H1 (cell line): ENCODE results near the gene TMEM169. TPM values are rescaled to one million over a fixed set of nuclear protein-coding genes. Genes with fewer than 3 reads are reported as not detected.
A peak's percentile ranks its signal among the peaks of the same experiment; 100 is the strongest.

ENCODE experiments used
- BCL11A ChIP-seq, 2 experiments: IDR thresholded peaks; one replicate each; pipeline ENCODE4 v1.6.1; 2011; ENCODE audit warnings: low read depth in 2 of 2, low read length in 2 of 2, mild to moderate bottlenecking in 2 of 2
- CTBP2 ChIP-seq: IDR thresholded peaks from 2 replicates; pipeline ENCODE4 v1.7.0; 2011; ENCODE audit warnings: borderline replicate concordance, mild to moderate bottlenecking, moderate library complexity, mixed read lengths, low read length; ENCODE audit not compliant: insufficient read depth, insufficient read length
- FOSL1 ChIP-seq: IDR thresholded peaks from 2 replicates; pipeline ENCODE4 v1.6.1; 2011; ENCODE audit warnings: mild to moderate bottlenecking, low read depth, low read length, moderate library complexity; ENCODE audit not compliant: insufficient read depth
- GABPA ChIP-seq: IDR thresholded peaks from 2 replicates; pipeline ENCODE4 v1.6.1; 2011; ENCODE audit warnings: mild to moderate bottlenecking, low read length, moderate library complexity, borderline replicate concordance; ENCODE audit not compliant: insufficient read depth
- HDAC2 ChIP-seq, 2 experiments: fragments of 300-600 bp in 1 of 2; sonication (generic) in 1 of 2; IDR thresholded peaks; 2 replicates each; pipeline ENCODE4 v1.6.1; 2011 to 2012; ENCODE audit warnings: low read depth in 2 of 2, low read length in 2 of 2, mild to moderate bottlenecking in 2 of 2, moderate library complexity in 2 of 2, borderline replicate concordance in 1 of 2, inconsistent platforms in 1 of 2
- HDAC6 ChIP-seq: IDR thresholded peaks from one replicate; pipeline ENCODE4 v1.7.1; 2012; ENCODE audit warnings: low read depth, mild to moderate bottlenecking, inconsistent platforms, low read length, moderate library complexity
- KDM1A ChIP-seq: fragments of 200-600, 300-600 bp; sonication (generic); IDR thresholded peaks from 2 replicates; pipeline ENCODE4 v1.7.1; 2016; ENCODE audit warnings: mild to moderate bottlenecking, low read length, borderline replicate concordance
- KDM5A ChIP-seq: fragments of 200-600 bp; IDR thresholded peaks from 2 replicates; pipeline ENCODE4 v1.7.1; 2012; ENCODE audit warnings: mild to moderate bottlenecking, low read length, inconsistent platforms, mixed read lengths
- NANOG ChIP-seq: IDR thresholded peaks from 2 replicates; pipeline ENCODE4 v1.6.1; 2011; ENCODE audit warnings: low read length, low read depth, mild to moderate bottlenecking, inconsistent platforms; ENCODE audit not compliant: insufficient read depth, poor library complexity, severe bottlenecking
- PHF8 ChIP-seq: fragments of 200-600 bp; sonication (generic); conservative IDR thresholded peaks from 2 replicates; pipeline ENCODE4 v1.7.1; 2012; ENCODE audit warnings: low read depth, mild to moderate bottlenecking, inconsistent platforms, low read length, moderate library complexity
- SIN3A ChIP-seq, 2 experiments: IDR thresholded peaks in 1 of 2; conservative IDR thresholded peaks in 1 of 2; 2 replicates each; pipeline ENCODE4 v1.6.1; 2011 to 2012; ENCODE audit warnings: low read length in 2 of 2, improper control_type of control experiment in 1 of 2, low read depth in 1 of 2, mild to moderate bottlenecking in 1 of 2
- SP1 ChIP-seq: IDR thresholded peaks from 2 replicates; pipeline ENCODE4 v1.6.1; 2011; ENCODE audit warnings: low read depth, low read length
- SP2 ChIP-seq: IDR thresholded peaks from 2 replicates; pipeline ENCODE4 v1.6.1; 2012; ENCODE audit warnings: mild to moderate bottlenecking, low read length, inconsistent platforms
- SRF ChIP-seq: IDR thresholded peaks from 2 replicates; pipeline ENCODE4 v1.6.1; 2011; ENCODE audit warnings: mild to moderate bottlenecking, low read depth, low read length, moderate library complexity
- SUZ12 ChIP-seq: fragments of 200-600 bp; sonication (generic); IDR thresholded peaks from 2 replicates; pipeline ENCODE4 v1.6.1; 2012; ENCODE audit warnings: mild to moderate bottlenecking, inconsistent platforms, low read length, moderate library complexity, mixed read lengths
- TAF7 ChIP-seq: optimal IDR thresholded peaks from 2 replicates; pipeline ENCODE3; 2011; ENCODE audit warnings: low read depth, mild to moderate bottlenecking, inconsistent platforms, low read length, moderate library complexity, borderline replicate concordance
- TCF12 ChIP-seq: IDR thresholded peaks from 2 replicates; pipeline ENCODE4 v1.6.1; 2011; ENCODE audit warnings: low read depth, mild to moderate bottlenecking, low read length
- TEAD4 ChIP-seq: IDR thresholded peaks from 2 replicates; pipeline ENCODE4 v1.6.1; 2012; ENCODE audit warnings: low read depth, low read length, inconsistent platforms, mixed read lengths
- YY1 ChIP-seq: IDR thresholded peaks from 2 replicates; pipeline ENCODE4 v1.6.1; 2011; ENCODE audit warnings: low read depth, mild to moderate bottlenecking, low read length
- polyA plus RNA-seq, 7 experiments: library from polyadenylated mRNA; depleted of rRNA in 3 of 7; stranded (reverse) in 5 of 7; unstranded in 2 of 7; fragments of >200 nt in 5 of 7; fragments of 200-250 nt in 2 of 7; gene quantifications; 1 replicate in 5 of 7; 2 replicates in 1 of 7; 4 replicates in 1 of 7; pipeline versions ENCODE4 v1.2.1 to v1.2.3, GENCODE V29; 2011 to 2013; ENCODE audit warnings: missing spikeins in 2 of 7, mixed read lengths in 2 of 7
- total RNA-seq: library from RNA; stranded (reverse); fragmentation: NEBNext Ultra II Directional; extraction: Animal tissue kit (Norgen Biotek cat#: 25700); gene quantifications from 2 replicates; pipeline ENCODE4 v1.2.1, GENCODE V29; 2021
- TF ChIP-seq, protein P1 (sequence below): IDR thresholded peaks from 2 replicates; pipeline ENCODE4 v1.6.1; 2011; ENCODE audit warnings: low read depth, mild to moderate bottlenecking, low read length; ENCODE audit not compliant: insufficient read depth
- TF ChIP-seq, protein P2 (sequence below): IDR thresholded peaks from 2 replicates; pipeline ENCODE4 v1.6.1; 2012; ENCODE audit warnings: inconsistent platforms

TMEM169 gene
- total and polyA plus RNA-seq, 2 of the 8 experiments (the other 6 are each of a cell fraction or from before 2014, with no cell fraction given): 0.41 to 2.4 TPM

DNA sequence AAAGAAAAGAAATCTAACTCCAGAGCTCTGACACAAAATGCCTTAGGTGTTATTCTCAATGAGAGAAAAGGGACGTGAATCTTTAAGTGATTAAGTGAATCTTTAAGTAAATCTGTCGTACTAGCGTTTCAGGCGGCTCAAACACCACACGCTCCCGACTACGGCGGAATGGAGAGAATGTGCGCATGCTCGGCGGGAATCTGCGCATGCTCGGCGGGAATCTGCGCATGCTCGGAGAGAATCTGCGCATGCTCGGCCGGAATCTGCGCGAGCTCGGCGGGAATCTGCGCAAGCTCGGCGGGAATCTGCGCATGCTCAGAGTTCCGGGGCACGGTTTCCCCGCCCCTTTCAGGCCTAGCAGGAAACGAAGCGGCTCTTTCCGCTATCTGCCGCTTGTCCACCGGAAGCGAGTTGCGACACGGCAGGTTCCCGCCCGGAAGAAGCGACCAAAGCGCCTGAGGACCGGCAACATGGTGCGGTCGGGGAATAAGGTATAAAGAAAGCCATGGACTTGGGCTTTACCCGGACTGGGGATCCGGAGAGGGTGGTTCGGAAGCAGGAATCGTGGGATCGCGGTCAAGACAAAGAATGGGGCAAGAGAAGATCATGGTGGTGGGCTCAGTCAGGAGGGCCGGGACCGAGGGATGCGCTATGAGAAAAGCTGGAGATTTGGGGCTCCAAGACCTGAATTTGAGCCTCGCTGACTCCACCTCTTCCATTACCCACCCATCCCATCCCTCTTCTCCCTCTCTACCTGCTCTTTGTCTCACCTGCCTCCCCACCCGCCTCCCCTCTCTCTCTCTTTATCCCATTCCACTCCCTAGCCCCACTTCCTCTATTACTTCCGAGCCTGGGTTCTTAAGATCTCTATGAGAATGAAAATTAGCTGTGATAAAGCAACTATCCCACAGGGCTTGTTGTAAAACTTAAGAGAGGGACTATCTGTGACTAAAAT is 27.5 kb downstream of the TMEM169 start, which contains the start of gene XRCC5 (continued):
- peak; percentile 61; the same call in 1 of the 2 replicates for TF ChIP-seq FOSL1
- peak; percentile 15; the same call in 1 of the 2 replicates for TF ChIP-seq SP1
- TF ChIP-seq, protein P1, sequence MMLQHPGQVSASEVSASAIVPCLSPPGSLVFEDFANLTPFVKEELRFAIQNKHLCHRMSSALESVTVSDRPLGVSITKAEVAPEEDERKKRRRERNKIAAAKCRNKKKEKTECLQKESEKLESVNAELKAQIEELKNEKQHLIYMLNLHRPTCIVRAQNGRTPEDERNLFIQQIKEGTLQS: no peak
- 0 out of 2 replicates have a peak, but pooled peaks have one; percentile 18 for TF ChIP-seq KDM5A
- TF ChIP-seq GABPA: peak; percentile 74; the same call in 1 of the 2 replicates
- TF ChIP-seq HDAC6: no peak
- TF ChIP-seq SIN3A (conservative IDR thresholded peaks at IDR 0.05 in 1 of 2, IDR thresholded peaks at IDR 0.05 in 1 of 2; ENCODE audit: low read depth in 1 of 2, low read length in 2 of 2): peak; percentile 54 to 75; a peak in 3 of 4 replicates
- no peak for TF ChIP-seq BCL11A (IDR thresholded peaks at IDR 0.05; ENCODE audit: low read depth in 2 of 2, low read length in 2 of 2)
- peak; percentile 30 for TF ChIP-seq CTBP2
- TF ChIP-seq, protein P2, sequence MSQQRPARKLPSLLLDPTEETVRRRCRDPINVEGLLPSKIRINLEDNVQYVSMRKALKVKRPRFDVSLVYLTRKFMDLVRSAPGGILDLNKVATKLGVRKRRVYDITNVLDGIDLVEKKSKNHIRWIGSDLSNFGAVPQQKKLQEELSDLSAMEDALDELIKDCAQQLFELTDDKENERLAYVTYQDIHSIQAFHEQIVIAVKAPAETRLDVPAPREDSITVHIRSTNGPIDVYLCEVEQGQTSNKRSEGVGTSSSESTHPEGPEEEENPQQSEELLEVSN: peak; percentile 97
- TF ChIP-seq SP2: no peak
- TF ChIP-seq NANOG: no peak
- TF ChIP-seq KDM1A: no peak
- no peak for TF ChIP-seq SRF
- peak; percentile 74 for TF ChIP-seq PHF8
- peak; percentile 73 for TF ChIP-seq TAF7
- 0 out of 4 replicates have a peak, but pooled peaks of 1 of the 2 experiments have one; percentile 65 for TF ChIP-seq HDAC2 (IDR thresholded peaks at IDR 0.05; ENCODE audit: borderline replicate concordance in 1 of 2, low read depth in 2 of 2, low read length in 2 of 2)
- no peak for TF ChIP-seq YY1
- TF ChIP-seq TEAD4: peak; percentile 98
- TF ChIP-seq TCF12: no peak
- no peak for TF ChIP-seq SUZ12
